ENCODE results near the gene MYOG.

DNA sequence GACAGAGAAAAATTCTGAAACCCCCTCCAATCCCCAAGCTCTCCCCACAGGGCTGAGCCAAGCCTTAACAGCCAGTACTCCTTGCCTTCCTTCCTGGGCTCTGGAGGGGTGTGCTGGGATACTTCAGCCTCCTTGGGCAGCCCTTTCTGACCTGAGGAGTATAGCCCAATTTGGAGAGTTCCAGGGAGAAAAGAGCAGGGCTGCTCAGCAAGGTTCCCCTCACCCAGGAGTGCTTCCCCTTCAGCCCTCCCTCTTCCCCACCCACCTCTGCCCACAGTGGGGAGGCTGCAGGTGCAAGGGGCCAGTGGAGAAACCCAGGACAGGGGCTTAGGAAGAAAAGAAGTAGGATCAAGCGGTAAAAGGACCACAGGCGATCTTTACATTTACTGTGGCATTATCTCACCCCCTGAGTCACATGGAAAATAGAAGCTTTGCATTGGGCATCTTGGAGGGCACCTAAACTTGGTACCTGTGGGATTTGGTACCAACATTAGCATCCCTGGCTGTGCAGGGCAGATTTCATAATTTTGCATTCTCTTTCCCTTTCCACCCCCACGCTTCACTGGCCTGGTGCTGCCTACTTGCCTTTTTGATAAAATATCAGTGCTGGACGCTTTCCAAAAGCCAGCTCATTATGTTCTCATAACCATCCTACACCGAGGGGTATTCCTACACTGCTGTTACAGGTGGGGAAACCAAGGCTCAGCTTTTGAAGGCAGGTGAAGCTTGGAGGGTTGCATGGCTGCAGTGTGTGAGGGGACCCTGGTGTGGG is 38.9 kb upstream of the MYOG start:
- no peak for TF ChIP-seq POLR2A (IDR thresholded peaks at IDR 0.05)
- TF ChIP-seq, protein P1, sequence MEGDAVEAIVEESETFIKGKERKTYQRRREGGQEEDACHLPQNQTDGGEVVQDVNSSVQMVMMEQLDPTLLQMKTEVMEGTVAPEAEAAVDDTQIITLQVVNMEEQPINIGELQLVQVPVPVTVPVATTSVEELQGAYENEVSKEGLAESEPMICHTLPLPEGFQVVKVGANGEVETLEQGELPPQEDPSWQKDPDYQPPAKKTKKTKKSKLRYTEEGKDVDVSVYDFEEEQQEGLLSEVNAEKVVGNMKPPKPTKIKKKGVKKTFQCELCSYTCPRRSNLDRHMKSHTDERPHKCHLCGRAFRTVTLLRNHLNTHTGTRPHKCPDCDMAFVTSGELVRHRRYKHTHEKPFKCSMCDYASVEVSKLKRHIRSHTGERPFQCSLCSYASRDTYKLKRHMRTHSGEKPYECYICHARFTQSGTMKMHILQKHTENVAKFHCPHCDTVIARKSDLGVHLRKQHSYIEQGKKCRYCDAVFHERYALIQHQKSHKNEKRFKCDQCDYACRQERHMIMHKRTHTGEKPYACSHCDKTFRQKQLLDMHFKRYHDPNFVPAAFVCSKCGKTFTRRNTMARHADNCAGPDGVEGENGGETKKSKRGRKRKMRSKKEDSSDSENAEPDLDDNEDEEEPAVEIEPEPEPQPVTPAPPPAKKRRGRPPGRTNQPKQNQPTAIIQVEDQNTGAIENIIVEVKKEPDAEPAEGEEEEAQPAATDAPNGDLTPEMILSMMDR (IDR thresholded peaks at IDR 0.05) = no peak

Data from adrenal gland (tissue), 5 donors.